PC-3 (cell line): ENCODE results near the gene PLEKHA5.

Experiments used
- CTCF ChIP-seq: fragments of 300-600 bp; sonication (generic); conservative IDR thresholded peaks from 2 replicates; pipeline ENCODE4 v1.5.1; 2017; ENCODE audit warnings: antibody characterized with exemption, low read depth, mild to moderate bottlenecking, low read length
- EZH2 ChIP-seq: fragments of 300-600 bp; sonication (generic); IDR thresholded peaks from one replicate; pipeline ENCODE4 v1.6.1; 2017; ENCODE audit warnings: antibody characterized with exemption, mild to moderate bottlenecking, low read length; ENCODE audit not compliant: unreplicated experiment
- EZH2phosphoT487 ChIP-seq: fragments of 300-600 bp; sonication (generic); IDR thresholded peaks from 2 replicates; pipeline ENCODE4 v1.6.1; 2018; ENCODE audit warnings: mild to moderate bottlenecking, antibody characterized with exemption, low read length, borderline replicate concordance

- TF ChIP-seq CTCF (no peak), EZH2 (no peak), EZH2phosphoT487 (no peak)
These were observed 109.6 kb downstream of the PLEKHA5 start for GRCh38 chr12:19239102-19239501.
